ENCODE measurements around the gene PRR29.

DNA sequence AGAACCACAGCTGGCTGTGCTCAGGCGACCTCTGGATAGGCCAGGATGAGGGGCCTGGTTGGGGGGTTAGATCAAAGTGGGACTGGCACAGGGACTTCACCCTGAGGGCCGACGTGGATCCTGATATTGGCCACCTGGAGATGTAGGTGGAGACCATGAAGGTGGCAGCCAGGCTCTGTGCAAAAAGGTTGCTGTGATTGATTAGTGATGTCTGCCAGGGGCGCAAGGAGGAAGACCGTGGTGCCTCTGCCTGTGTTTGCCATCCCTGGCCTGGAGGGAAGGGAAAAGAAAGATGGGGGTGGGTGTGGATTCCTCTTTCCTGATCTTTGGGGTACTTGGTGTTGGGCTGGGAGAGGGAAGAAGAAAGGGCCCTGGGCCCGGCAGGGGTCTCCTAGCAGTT lies 24.9 kb upstream of the PRR29 start:
- TF ChIP-seq, protein P1, sequence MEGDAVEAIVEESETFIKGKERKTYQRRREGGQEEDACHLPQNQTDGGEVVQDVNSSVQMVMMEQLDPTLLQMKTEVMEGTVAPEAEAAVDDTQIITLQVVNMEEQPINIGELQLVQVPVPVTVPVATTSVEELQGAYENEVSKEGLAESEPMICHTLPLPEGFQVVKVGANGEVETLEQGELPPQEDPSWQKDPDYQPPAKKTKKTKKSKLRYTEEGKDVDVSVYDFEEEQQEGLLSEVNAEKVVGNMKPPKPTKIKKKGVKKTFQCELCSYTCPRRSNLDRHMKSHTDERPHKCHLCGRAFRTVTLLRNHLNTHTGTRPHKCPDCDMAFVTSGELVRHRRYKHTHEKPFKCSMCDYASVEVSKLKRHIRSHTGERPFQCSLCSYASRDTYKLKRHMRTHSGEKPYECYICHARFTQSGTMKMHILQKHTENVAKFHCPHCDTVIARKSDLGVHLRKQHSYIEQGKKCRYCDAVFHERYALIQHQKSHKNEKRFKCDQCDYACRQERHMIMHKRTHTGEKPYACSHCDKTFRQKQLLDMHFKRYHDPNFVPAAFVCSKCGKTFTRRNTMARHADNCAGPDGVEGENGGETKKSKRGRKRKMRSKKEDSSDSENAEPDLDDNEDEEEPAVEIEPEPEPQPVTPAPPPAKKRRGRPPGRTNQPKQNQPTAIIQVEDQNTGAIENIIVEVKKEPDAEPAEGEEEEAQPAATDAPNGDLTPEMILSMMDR (IDR thresholded peaks at IDR 0.05) = no peak
- no peak for TF ChIP-seq TEAD4 (IDR thresholded peaks at IDR 0.05; ENCODE audit: borderline replicate concordance, insufficient read depth)
- TF ChIP-seq JUND (IDR thresholded peaks at IDR 0.05) = no peak
- TF ChIP-seq, protein P2, sequence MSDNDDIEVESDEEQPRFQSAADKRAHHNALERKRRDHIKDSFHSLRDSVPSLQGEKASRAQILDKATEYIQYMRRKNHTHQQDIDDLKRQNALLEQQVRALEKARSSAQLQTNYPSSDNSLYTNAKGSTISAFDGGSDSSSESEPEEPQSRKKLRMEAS (IDR thresholded peaks at IDR 0.05; ENCODE audit: low read depth) = no peak
- TF ChIP-seq RXRA (IDR thresholded peaks at IDR 0.05; ENCODE audit: borderline replicate concordance, low read depth) = no peak
- TF ChIP-seq RFX5 (IDR thresholded peaks at IDR 0.05; ENCODE audit: low read length) = no peak
- TF ChIP-seq, protein P3, sequence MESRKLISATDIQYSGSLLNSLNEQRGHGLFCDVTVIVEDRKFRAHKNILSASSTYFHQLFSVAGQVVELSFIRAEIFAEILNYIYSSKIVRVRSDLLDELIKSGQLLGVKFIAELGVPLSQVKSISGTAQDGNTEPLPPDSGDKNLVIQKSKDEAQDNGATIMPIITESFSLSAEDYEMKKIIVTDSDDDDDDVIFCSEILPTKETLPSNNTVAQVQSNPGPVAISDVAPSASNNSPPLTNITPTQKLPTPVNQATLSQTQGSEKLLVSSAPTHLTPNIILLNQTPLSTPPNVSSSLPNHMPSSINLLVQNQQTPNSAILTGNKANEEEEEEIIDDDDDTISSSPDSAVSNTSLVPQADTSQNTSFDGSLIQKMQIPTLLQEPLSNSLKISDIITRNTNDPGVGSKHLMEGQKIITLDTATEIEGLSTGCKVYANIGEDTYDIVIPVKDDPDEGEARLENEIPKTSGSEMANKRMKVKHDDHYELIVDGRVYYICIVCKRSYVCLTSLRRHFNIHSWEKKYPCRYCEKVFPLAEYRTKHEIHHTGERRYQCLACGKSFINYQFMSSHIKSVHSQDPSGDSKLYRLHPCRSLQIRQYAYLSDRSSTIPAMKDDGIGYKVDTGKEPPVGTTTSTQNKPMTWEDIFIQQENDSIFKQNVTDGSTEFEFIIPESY (IDR thresholded peaks at IDR 0.05; ENCODE audit: borderline replicate concordance, low read depth) = no peak
- no peak for TF ChIP-seq TAF1 (IDR thresholded peaks at IDR 0.05; ENCODE audit: borderline replicate concordance, low read depth, low read length)
- no peak for TF ChIP-seq EZH2phosphoT487 (IDR thresholded peaks at IDR 0.05; ENCODE audit: borderline replicate concordance, low read depth)

All from SK-N-SH (cell line).